HEK293 (cell line): ENCODE results near the gene NHS.

Experiments
- CTCF ChIA-PET: fragments of 350-600 bp; formaldehyde crosslinking; extraction: SDS; loops from one replicate; lab custom pipeline; 2021; ENCODE audit warnings: antibody characterized with exemption; lab: Yijun Ruan, JAX
- POLR2A ChIA-PET: fragments of 300-600 bp; formaldehyde crosslinking; extraction: SDS; loops from one replicate; lab custom pipeline; 2020; ENCODE audit warnings: antibody characterized with exemption, inconsistent platforms; lab: Yijun Ruan, JAX
- H3K27ac ChIP-seq: fragments of 200-500 bp; sonication (Bioruptor generic); 2 replicates; pipeline ENCODE4 v1.5.1; 2014; ENCODE audit warnings: low read depth, low read length, control low read depth, inconsistent platforms; ENCODE audit errors: extremely low read depth
- H3K36me3 ChIP-seq, 2 experiments: fragments of 200-500 bp in 1 of 2; sonication (Bioruptor generic) in 1 of 2; 1 replicate in 1 of 2; 2 replicates in 1 of 2; pipeline ENCODE4 v1.5.1; 2014 to 2017; ENCODE audit warnings: inconsistent platforms in 2 of 2, low read length in 2 of 2; ENCODE audit not compliant: control insufficient read depth in 2 of 2, insufficient read depth in 1 of 2
- H3K4me1 ChIP-seq: fragments of 200-500 bp; sonication (Bioruptor generic); 2 replicates; pipeline ENCODE4 v1.5.1; 2014; ENCODE audit warnings: mild to moderate bottlenecking, low read length, inconsistent platforms; ENCODE audit not compliant: control insufficient read depth, insufficient read depth
- H3K4me3 ChIP-seq: 2 replicates; pipeline ENCODE4 v1.5.1; 2011; ENCODE audit warnings: low read depth, mild to moderate bottlenecking, control low read depth, low read length, moderate library complexity
- H3K9me3 ChIP-seq: fragments of 200-500 bp; sonication (Bioruptor generic); 2 replicates; pipeline ENCODE4 v1.5.1; 2014; ENCODE audit warnings: low read depth, low read length, inconsistent platforms; ENCODE audit not compliant: control insufficient read depth, insufficient read depth
- ATF2 ChIP-seq: fragments of 450-650 bp; formaldehyde crosslinking; IDR thresholded peaks from 2 replicates; pipeline ENCODE4 v1.5.1; 2016; ENCODE audit warnings: missing biosample characterization, missing genetic modification characterization, low read depth
- HOXD13 ChIP-seq: sonication (generic); formaldehyde crosslinking; IDR thresholded peaks from 2 replicates; pipeline ENCODE4 v1.8.0; 2022; ENCODE audit warnings: missing genetic modification reagents, borderline replicate concordance
- KLF1 ChIP-seq: fragments of 450-650 bp; formaldehyde crosslinking; IDR thresholded peaks from 2 replicates; pipeline ENCODE4 v1.5.1; 2016; ENCODE audit warnings: missing biosample characterization, missing genetic modification characterization
- KLF10 ChIP-seq: fragments of 450-650 bp; IDR thresholded peaks from 2 replicates; pipeline ENCODE4 v1.5.1; 2018; ENCODE audit warnings: missing biosample characterization, mild to moderate bottlenecking, missing genetic modification characterization
- MEIS1 ChIP-seq: sonication (generic); formaldehyde crosslinking; IDR thresholded peaks from 2 replicates; pipeline ENCODE4 v1.8.1; 2022; ENCODE audit warnings: missing genetic modification reagents, mild to moderate bottlenecking, borderline replicate concordance
- ZBTB17 ChIP-seq: fragments of 450-650 bp; formaldehyde crosslinking; IDR thresholded peaks from 2 replicates; pipeline ENCODE4 v1.5.1; 2016; ENCODE audit warnings: missing biosample characterization, missing genetic modification characterization
- ZBTB6 ChIP-seq: fragments of 450-650 bp; formaldehyde crosslinking; IDR thresholded peaks from 2 replicates; pipeline ENCODE4 v1.5.1; 2017; ENCODE audit warnings: missing biosample characterization, missing genetic modification characterization
- ZEB2 ChIP-seq: fragments of 450-650 bp; formaldehyde crosslinking; IDR thresholded peaks from 2 replicates; pipeline ENCODE4 v1.5.1; 2016; ENCODE audit warnings: missing biosample characterization, missing genetic modification characterization
- ZNF112 ChIP-seq: fragments of 450-650 bp; formaldehyde crosslinking; IDR thresholded peaks from 2 replicates; pipeline ENCODE4 v1.5.0; 2017; ENCODE audit warnings: missing biosample characterization, missing genetic modification characterization
- ZNF266 ChIP-seq: fragments of 450-650 bp; formaldehyde crosslinking; IDR thresholded peaks from 2 replicates; pipeline ENCODE4 v1.5.1; 2016; ENCODE audit warnings: missing biosample characterization, missing genetic modification characterization, low read depth
- ZNF433 ChIP-seq: fragments of 450-650 bp; formaldehyde crosslinking; IDR thresholded peaks from 2 replicates; pipeline ENCODE4 v1.5.1; 2016; ENCODE audit warnings: missing biosample characterization, missing genetic modification characterization, low read depth
- ZNF555 ChIP-seq: fragments of 450-650 bp; formaldehyde crosslinking; conservative IDR thresholded peaks from 2 replicates; pipeline ENCODE4 v1.5.1; 2017; ENCODE audit warnings: missing biosample characterization, mild to moderate bottlenecking, missing genetic modification characterization, inconsistent platforms
- ZNF626 ChIP-seq: fragments of 450-650 bp; sonication (Bioruptor Pico); formaldehyde crosslinking; IDR thresholded peaks from 2 replicates; pipeline ENCODE4 v1.5.1; 2018; ENCODE audit warnings: missing biosample characterization, missing genetic modification characterization, inconsistent platforms
- ZNF777 ChIP-seq: fragments of 450-650 bp; formaldehyde crosslinking; IDR thresholded peaks from 2 replicates; pipeline ENCODE4 v1.5.1; 2017; ENCODE audit warnings: missing biosample characterization, missing genetic modification characterization, borderline replicate concordance
- ZXDB ChIP-seq: fragments of 450-650 bp; formaldehyde crosslinking; IDR thresholded peaks from 2 replicates; pipeline ENCODE4 v1.5.1; 2016; ENCODE audit warnings: missing biosample characterization, missing genetic modification characterization
- TF ChIP-seq, protein P1 (sequence below): IDR thresholded peaks from 2 replicates; pipeline ENCODE4 v1.6.1; 2011; ENCODE audit warnings: mild to moderate bottlenecking, low read depth, low read length, borderline replicate concordance
- TF ChIP-seq, protein P2 (sequence below): fragments of 450-650 bp; formaldehyde crosslinking; IDR thresholded peaks from 2 replicates; pipeline ENCODE4 v1.5.1; 2016; ENCODE audit warnings: missing biosample characterization, missing genetic modification characterization
- TF ChIP-seq, protein P3 (sequence below): fragments of 450-650 bp; formaldehyde crosslinking; IDR thresholded peaks from 2 replicates; pipeline ENCODE4 v1.5.1; 2016; ENCODE audit warnings: missing biosample characterization, missing genetic modification characterization

Gene NHS

DNA sequence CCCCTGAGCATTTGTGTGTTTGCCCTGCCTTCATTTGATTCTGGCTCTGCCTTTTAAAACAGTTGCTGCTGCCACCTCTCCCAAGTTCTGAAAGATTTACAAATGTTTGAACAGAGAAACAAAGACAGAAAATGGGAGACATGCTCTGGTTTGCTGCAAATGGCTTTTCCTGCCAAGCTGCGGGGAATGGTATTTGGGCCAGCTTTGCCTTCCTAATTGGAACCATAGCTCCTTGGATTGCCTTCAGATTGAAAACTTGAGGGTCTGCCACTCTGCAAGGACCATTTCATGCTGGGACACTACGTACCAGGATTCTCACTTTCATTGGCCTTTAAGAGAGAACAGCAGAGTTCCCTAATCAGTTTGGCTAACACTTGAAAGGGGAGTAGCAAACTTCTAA, 74.9 kb downstream of the NHS start:
- POLR2A ChIA-PET = no interaction called here
- H3K36me3 ChIP-seq = no peaks in the 10 kb centered on the region
- CTCF ChIA-PET = interaction anchor here (0.6 kb wide), 1 partner anchor 92 kb away, joined by 3 read pairs; no protein-coding TSS in a partner anchor

DNA sequence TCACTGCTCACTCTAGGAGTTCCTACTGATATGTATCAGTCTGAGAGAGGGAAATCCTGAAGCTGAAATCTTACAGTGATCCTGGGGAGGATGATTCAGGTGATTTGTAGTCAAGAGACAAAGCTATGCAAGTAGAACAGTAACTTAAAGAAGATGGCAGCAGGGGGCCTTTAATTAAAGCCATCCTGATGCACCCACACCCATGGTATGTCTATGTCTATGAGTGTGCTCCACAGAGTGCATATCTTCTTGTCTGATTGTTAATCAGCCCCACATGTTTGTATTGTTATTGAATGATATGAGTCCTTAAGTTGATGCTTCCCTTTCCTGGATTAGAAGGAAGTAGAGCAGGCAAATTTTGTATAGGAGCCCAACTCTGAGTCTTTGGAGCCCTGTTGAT, 78.8 kb downstream of the NHS start:
- ChIA-PET CTCF (no interaction called here), POLR2A (no interaction called here)
- H3K4me1 ChIP-seq = peaks cover under 1% of the 10 kb centered on the region; the same call in 1 of the 2 replicates
- TF ChIP-seq ZNF555 (no peak), ATF2 (tag by site-specific recombination) (no peak), ZXDB (tag by site-specific recombination) (no peak), ZNF433 (tag by site-specific recombination) (no peak), ZNF266 (no peak), ZEB2 (tag by site-specific recombination) (no peak)
- TF ChIP-seq, protein P1, sequence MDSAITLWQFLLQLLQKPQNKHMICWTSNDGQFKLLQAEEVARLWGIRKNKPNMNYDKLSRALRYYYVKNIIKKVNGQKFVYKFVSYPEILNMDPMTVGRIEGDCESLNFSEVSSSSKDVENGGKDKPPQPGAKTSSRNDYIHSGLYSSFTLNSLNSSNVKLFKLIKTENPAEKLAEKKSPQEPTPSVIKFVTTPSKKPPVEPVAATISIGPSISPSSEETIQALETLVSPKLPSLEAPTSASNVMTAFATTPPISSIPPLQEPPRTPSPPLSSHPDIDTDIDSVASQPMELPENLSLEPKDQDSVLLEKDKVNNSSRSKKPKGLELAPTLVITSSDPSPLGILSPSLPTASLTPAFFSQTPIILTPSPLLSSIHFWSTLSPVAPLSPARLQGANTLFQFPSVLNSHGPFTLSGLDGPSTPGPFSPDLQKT = no peak
- no peaks in the 10 kb centered on the region for H3K9me3 ChIP-seq
- H3K36me3 ChIP-seq = no peaks in the 10 kb centered on the region
- no peak overlapping the region for H3K27ac ChIP-seq
- no peak overlapping the region for H3K4me3 ChIP-seq

More for the DNA sequence above, 74.9 kb downstream of the NHS start:
- Histone ChIP-seq H3K9me3 (no peaks in the 10 kb centered on the region), H3K4me1 (no peaks in the 10 kb centered on the region; the same call in 1 of the 2 replicates), H3K27ac (no peak overlapping the region), H3K4me3 (no peak overlapping the region)
- TF ChIP-seq, protein P2, sequence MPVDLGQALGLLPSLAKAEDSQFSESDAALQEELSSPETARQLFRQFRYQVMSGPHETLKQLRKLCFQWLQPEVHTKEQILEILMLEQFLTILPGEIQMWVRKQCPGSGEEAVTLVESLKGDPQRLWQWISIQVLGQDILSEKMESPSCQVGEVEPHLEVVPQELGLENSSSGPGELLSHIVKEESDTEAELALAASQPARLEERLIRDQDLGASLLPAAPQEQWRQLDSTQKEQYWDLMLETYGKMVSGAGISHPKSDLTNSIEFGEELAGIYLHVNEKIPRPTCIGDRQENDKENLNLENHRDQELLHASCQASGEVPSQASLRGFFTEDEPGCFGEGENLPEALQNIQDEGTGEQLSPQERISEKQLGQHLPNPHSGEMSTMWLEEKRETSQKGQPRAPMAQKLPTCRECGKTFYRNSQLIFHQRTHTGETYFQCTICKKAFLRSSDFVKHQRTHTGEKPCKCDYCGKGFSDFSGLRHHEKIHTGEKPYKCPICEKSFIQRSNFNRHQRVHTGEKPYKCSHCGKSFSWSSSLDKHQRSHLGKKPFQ = no peak

GRCh38 chrX:17456526-17456925, 81.5 kb downstream of the NHS start:
- ChIA-PET POLR2A (no interaction called here), CTCF (interaction anchor here (1.1 kb wide), 1 partner anchor 39 kb away, joined by 4 read pairs; no protein-coding TSS in a partner anchor)
- no peak overlapping the region for H3K4me3 ChIP-seq
- no peaks in the 10 kb centered on the region for H3K9me3 ChIP-seq
- peaks cover 2% of the 10 kb centered on the region; the same call in 1 of the 2 replicates for H3K4me1 ChIP-seq
- H3K36me3 ChIP-seq = no peaks in the 10 kb centered on the region
- H3K27ac ChIP-seq = no peak overlapping the region
- TF ChIP-seq, protein P2 = no peak
- TF ChIP-seq, protein P3, sequence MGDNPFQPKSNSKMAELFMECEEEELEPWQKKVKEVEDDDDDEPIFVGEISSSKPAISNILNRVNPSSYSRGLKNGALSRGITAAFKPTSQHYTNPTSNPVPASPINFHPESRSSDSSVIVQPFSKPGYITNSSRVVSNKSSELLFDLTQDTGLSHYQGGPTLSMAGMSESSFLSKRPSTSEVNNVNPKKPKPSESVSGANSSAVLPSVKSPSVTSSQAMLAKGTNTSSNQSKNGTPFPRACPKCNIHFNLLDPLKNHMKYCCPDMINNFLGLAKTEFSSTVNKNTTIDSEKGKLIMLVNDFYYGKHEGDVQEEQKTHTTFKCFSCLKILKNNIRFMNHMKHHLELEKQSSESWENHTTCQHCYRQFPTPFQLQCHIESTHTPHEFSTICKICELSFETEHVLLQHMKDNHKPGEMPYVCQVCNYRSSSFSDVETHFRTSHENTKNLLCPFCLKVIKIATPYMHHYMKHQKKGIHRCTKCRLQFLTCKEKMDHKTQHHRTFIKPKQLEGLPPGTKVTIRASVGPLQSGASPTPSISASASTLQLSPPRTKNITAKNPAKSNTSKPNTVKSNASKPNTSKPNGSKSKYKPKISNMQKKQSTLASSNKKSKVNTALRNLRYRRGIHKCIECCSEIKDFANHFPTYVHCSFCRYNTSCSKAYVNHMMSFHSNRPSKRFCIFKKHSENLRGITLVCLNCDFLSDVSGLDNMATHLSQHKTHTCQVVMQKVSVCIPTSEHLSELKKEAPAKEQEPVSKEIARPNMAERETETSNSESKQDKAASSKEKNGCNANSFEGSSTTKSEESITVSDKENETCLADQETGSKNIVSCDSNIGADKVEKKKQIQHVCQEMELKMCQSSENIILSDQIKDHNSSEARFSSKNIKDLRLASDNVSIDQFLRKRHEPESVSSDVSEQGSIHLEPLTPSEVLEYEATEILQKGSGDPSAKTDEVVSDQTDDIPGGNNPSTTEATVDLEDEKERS (tag by site-specific recombination) = no peak
- TF ChIP-seq KLF1 = no peak
- no peak for TF ChIP-seq MEIS1 (CRISPR knock-in tag)
- TF ChIP-seq HOXD13 (CRISPR knock-in tag) = no peak
- TF ChIP-seq ZBTB6 (tag by site-specific recombination) = no peak
- no peak for TF ChIP-seq KLF10 (tag by site-specific recombination)
- TF ChIP-seq ZNF112 = no peak
- no peak for TF ChIP-seq ZNF777 (tag by site-specific recombination)
- TF ChIP-seq ZNF626 (tag by site-specific recombination) = no peak
- no peak for TF ChIP-seq ZBTB17 (tag by site-specific recombination)
- TF ChIP-seq, protein P1 = no peak
